Activated T-cell treated with anti-CD3 and anti-CD28 coated beads for 1 hour (primary cell): ENCODE data around the gene CDC5L.

ENCODE experiments used
- DNase-seq: peaks from one replicate; pipeline ENCODE4 v3.0.0-alpha.2; 2020; ENCODE audit warnings: low read depth

Gene CDC5L

GRCh38 chr6:44452725-44453124 is 65.2 kb downstream of the CDC5L start:
- no peak for DNase-seq

GRCh38 chr6:44453146-44453545 is 65.6 kb downstream of the CDC5L start:
- DNase-seq, result no peak

GRCh38 chr6:44454198-44454597 is 66.7 kb downstream of the CDC5L start:
- DNase-seq, result no peak

DNA sequence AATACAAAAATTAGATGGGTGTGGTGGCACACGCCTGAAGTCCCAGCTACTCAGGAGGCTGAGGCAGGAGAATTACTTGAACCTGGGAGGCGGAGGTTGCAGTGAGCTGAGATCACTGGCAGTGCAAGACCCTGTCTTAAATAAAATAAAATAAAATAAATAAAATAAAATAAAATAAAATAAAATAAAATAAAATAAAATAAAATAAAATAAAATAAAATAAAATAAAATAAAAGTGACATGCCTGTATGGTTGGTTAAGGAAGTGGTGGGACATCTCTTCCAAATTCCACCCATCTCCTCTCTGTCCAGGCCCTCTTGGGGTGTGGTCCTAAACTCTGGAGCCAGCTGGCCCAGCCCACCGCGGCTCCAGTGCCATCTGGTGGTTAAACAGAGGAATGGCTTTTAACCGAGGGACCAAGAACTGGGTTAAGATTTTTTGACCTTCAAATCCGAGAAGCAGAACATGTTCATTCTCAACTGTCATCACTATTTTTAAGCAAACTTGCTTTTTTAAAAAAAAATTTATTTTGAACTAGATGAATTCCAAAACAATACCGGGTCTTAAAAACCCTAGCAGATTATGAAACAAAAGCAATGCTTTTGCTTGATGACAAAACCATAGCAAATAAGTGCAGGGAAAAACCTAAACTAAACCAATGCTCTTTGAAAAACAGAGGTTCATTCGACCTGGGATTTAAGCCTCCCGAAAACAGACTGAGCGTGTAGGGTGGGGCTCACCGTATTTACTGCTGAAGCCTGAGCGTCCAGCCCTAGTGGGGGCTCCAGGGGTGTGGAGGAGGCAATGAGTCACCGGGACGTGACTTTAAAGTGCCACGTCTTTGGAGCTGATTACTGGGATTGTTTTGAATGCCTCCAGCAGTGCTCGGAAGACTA is 68.8 kb downstream of the CDC5L start:
- DNase-seq, result no peak

DNA sequence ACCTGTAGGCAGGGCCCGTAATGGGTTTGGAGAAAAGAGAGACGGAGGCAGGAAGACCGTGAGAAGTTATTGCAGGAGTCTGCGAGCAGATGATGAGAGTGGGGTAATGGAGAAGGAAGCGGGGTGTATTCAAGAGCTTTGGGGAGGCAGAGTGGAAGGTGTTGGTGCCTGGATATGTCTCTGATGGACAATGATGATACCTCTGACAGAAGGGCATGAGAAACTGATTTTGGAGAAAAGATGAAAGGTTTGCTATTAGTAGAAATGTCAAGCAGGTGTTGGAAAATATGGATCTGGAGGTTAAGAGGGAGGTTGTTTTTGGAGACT is 69.4 kb downstream of the CDC5L start:
- no peak for DNase-seq

DNA sequence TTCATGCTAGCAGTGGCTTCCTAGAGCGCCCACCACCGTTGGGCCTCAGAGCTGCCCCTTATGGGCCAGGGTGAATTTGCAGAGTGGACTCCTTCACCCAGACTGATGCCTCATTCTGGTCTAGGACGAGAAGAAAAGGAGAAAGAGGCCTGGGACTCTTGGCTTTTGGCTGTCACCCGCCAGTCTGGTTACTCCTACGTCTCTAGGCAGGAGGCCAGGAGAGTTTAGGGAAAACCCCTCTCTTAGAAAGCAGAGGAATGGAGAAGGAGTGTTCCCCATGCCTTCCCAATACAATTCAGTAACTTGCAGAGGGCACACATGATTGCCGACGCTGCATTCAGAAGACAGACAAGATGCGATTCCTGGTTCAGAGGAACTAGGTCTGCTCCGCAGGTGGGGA is 70.1 kb downstream of the CDC5L start:
- DNase-seq, result no peak

DNA sequence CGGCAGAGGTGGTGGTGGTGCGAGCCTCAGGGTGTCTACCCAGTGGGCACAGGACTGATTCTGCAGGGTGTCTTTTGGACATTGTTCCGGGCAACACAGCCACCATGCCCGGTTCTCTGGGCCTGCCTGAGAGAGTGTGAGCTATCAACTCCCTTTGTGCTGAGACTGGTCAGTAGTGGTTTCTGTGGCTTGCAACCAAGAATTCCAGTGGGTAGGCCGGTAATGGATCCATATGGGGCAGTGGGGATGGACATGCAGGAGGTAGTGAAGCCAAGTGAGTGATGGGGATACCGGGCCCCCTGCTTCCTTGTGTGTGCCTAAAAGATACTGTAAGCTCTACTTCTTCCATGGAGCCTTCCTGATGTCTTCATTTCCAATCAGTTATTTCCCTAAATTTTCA is 71.0 kb downstream of the CDC5L start:
- no peak for DNase-seq

GRCh38 chr6:44462335-44462734 is 74.8 kb downstream of the CDC5L start:
- DNase-seq, result no peak

DNA sequence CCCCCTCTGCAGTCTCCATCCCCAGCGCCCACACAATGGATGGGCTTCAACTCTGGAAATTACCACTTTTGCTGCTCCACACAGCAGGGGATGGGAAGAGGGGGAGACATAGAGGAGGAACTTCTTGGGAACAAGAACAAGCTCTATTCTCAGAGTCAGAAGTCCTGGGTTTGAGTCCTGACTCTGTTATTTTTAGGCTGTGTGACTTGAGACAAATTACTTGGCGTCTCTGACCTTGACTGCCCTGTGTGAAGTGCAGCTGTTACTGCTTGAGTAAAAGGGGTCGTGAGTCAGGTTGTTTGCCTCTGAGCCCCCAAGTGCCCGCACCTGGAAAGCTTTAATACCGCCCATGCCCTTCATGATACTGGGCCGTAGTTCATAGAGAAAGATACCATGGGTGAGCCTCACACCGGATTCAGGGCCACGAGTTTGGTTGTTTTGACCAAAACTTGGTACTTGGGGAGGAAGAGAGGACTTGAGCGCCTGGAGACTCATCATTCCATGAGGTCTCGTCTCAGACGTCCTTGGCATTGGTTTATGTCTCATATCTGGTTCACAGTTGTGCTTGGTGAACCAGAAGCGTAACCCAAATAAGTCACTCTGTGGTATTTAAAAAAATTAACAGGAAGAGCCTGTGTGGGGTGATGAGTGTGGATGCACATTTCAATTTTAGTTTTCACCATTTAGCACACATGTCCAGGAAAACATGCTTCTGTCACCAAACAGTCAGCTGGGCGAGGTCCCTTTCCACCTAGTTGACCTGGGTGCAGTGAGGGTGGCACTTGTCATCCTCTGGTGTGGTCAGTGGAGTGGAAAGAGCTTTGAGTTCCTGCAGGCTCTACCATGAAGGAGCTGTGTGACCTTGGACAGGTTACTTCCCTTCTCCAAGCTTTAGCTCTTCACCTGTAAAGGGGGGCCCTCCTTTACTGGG is 75.6 kb downstream of the CDC5L start:
- no peak for DNase-seq

- no peak for DNase-seq
These were observed 76.4 kb downstream of the CDC5L start for GRCh38 chr6:44463728-44464450.

DNA sequence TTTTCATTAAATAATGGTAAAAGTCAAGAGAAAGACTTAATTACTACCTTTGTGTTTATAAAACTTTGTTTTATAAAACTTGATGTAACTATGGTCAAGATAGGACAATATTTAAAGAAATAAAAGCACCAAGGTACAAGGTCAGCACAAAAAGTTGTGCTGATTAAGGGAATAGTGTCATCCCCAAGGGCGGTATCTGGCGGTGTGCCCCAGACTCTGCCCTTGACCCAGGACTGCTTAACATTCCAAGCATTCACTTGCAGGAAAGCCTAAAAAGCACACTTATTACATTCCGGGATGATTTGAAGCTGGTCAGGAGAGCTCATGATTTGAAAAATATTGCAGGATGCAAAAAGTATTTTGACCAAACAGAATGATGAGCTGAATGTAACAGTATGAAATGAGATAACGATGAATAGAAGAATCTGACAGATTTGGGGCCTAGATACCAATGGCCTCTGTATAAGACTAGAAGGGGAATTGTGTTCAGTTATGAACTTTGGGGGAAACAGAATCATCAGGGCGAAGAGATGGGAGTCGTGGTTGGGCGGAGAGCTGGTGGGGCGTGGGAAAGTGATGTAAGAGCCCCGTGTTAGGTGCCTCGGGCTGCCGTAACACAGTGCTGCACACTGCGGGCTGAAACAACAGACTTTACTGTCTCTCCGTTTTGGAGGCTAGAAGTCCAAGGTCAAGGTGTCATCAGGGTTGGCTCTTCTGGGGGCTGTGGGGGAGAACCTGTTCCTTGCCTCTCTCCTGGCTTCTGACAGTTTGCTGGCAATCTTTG is 77.2 kb downstream of the CDC5L start:
- no peak for DNase-seq

- no peak for DNase-seq
These were observed 79.4 kb downstream of the CDC5L start for GRCh38 chr6:44466955-44467354.

- no peak for DNase-seq
These were observed 81.3 kb downstream of the CDC5L start for GRCh38 chr6:44468835-44469234.

DNA sequence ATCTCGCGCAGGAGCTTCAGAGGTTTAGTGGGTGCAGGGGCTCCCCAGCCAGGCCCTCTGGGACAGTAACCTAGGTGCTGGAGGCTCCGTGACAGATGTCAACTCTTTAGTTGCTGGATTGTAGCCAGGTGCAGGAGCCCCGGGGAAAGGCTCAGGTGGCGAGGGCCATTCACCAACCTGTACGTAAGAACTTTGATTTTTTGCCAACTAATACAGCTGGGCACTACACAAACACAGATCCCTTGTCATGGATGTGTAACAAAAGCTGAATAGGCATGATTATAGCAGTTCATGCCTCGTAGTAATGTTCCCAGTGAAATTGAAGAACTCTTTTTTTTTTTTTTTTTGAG is 82.6 kb downstream of the CDC5L start:
- DNase-seq, result no peak

- DNase-seq, result no peak
These were observed 83.2 kb downstream of the CDC5L start for GRCh38 chr6:44470746-44471145.

DNA sequence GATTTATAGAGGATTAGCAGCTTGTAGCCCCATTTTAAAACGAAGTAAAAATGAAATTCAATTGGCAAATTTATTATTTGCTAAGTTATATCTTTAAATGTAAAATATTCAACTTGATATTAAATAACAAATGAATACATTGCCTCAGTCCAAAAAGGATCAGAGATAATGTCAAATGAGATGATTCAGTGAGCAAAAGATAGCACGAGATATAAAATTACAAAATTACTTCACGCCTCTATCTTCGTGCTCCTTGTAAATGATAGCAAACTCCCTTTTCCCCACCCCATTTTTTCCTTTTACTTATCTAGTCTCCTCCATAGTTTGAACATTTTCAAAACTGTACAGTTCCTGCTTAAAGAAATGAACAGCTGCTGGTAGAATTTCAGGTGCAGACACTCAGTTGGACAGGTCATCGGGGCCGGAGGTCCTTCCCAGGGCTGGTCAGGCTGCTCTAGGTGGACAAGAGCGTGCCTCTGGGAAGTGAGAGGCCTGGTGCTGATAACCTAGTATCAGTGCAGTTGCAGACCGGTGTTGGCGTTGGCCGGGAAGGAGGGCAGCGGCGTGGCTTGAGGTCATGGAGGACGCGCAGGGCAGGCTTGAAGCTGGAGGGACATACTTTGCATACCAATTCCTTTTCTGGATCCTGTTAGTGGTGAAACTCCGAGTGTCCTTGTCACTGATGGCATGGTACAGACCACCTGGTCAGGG is 83.9 kb downstream of the CDC5L start:
- no peak for DNase-seq

DNA sequence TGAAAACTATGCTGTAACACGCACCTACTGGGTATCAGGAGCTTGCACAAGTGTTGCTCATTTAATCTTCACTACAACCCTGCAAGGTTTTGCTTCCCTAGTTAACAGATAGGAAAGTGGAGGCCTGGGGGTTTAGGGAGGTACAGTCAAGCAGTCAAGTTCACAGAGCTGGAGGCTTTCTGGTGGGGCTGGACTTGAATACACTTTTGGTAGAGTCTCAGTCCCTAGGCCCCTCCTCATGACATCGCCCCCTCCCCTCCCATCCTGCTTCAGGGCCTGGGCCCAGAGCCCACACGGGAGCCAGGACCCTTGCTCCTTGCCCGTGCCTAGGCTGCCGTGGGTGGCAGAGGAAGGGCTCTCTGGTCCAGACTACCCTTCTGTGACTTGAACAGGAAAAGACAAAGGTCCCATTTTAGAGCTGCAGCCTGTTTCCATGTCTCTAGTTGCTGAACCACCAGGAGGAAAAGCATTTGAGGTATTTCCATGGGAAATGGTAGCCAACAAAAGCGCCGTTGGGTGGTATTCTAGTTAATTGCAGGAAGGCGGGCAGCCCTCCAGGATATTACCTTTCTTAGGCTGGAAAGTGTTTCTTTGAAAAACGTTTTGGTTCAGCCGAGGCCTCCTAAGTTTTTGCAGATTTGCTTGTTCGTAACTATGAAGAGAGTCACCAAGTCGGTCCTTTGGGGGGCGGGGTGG is 84.9 kb downstream of the CDC5L start:
- no peak for DNase-seq

GRCh38 chr6:44473393-44474189 is 86.1 kb downstream of the CDC5L start:
- no peak for DNase-seq

DNA sequence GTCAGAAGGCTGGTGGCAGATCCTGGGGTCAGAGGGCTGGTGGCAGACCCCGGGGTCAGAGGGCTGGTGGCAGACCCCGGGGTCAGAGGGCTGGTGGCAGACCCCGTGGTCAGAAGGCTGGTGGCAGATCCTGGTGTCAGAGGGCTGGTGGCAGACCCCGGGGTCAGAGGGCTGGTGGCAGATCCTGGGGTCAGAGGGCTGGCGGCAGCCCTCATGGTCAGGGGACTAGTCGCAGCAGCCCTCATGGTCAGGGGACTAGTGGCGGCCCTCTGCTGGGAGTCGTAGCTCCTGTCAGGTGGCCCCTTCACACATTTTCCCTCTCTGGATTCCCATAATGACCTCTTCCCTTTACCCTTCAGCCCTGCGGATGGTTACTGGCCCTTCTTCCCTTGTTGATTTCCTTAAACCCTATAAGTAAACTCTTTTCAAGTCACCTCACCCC is 86.7 kb downstream of the CDC5L start:
- no peak for DNase-seq

GRCh38 chr6:44474643-44475042 is 87.1 kb downstream of the CDC5L start:
- DNase-seq, result no peak
